Measurements from ENCODE around the gene RPL19. TPM values are rescaled to one million over a fixed set of nuclear protein-coding genes. Genes with fewer than 3 reads are reported as not detected.

RPL19 gene
- total and polyA plus RNA-seq, 12 donors: 907 to 3,029 (median 991) TPM

- Histone ChIP-seq H3K4me3 (no peak overlapping the region), H3K4me1 (peaks cover 9 to 24% (median 17%) of the 10 kb centered on the region in 9 donors), H3K9me3 (no peaks in the 10 kb centered on the region), H3K36me3 (no peaks in the 10 kb centered on the region), H3K27me3 (peaks cover 0 to 25% (median 7%) of the 10 kb centered on the region in 7 donors), H3K27ac (peak overlapping the region in 1 of 10 donors; percentile 50)
- TF ChIP-seq CTCF (IDR thresholded peaks at IDR 0.05): no peak
- intact Hi-C loops (cut with DNase I): no loop called here
- 57 to 61% methylated on average over 16 of the region's 16 CpGs for WGBS, 2 donors
- DNase-seq (peak in 1 of 2 donors; percentile 18), ATAC-seq (peak in 2 of 8 donors; percentile 36 to 47)
Measured at GRCh38 chr17:39212841-39213480, 12.9 kb downstream of the RPL19 start.

- WGBS, 2 donors: 79 to 80% methylated on average over 9 of the region's 9 CpGs
- no peak for ATAC-seq
- H3K27me3 ChIP-seq: peaks cover 0 to 27% (median 7%) of the 10 kb centered on the region in 7 donors
- no peak for TF ChIP-seq CTCF (IDR thresholded peaks at IDR 0.05)
- no peak overlapping the region for H3K4me3 ChIP-seq
- DNase-seq: no peak
- peaks cover 9 to 23% (median 16%) of the 10 kb centered on the region in 9 donors for H3K4me1 ChIP-seq
- H3K9me3 ChIP-seq: no peaks in the 10 kb centered on the region
- no peak overlapping the region for H3K27ac ChIP-seq
- intact Hi-C loops (cut with DNase I): no loop called here
- H3K36me3 ChIP-seq: no peaks in the 10 kb centered on the region
Measured at GRCh38 chr17:39213852-39214251, 13.8 kb downstream of the RPL19 start.

GRCh38 chr17:39217734-39218369, 17.8 kb downstream of the RPL19 start:
- Histone ChIP-seq H3K4me1 (peaks cover 0 to 10% (median 4%) of the 10 kb centered on the region in 9 donors), H3K36me3 (no peaks in the 10 kb centered on the region), H3K9me3 (no peaks in the 10 kb centered on the region), H3K27me3 (peaks cover 0 to 10% (median 0%) of the 10 kb centered on the region in 7 donors), H3K4me3 (no peak overlapping the region), H3K27ac (no peak overlapping the region)
- intact Hi-C loops (cut with DNase I): no loop called here
- WGBS, 2 donors: 27 to 28% methylated on average over 24 of the region's 24 CpGs
- no peak for DNase-seq
- no peak for TF ChIP-seq CTCF (IDR thresholded peaks at IDR 0.05)
- ATAC-seq: no peak

- Histone ChIP-seq H3K36me3 (no peaks in the 10 kb centered on the region), H3K4me3 (no peak overlapping the region), H3K4me1 (peaks cover 0 to 10% (median 4%) of the 10 kb centered on the region in 9 donors), H3K27me3 (peaks cover 0 to 18% (median 0%) of the 10 kb centered on the region in 7 donors), H3K27ac (no peak overlapping the region), H3K9me3 (no peaks in the 10 kb centered on the region)
- DNase-seq (no peak), ATAC-seq (no peak)
- 69 to 74% methylated on average over 8 of the region's 8 CpGs for WGBS, 2 donors
- intact Hi-C loops (cut with DNase I): no loop called here
- TF ChIP-seq CTCF (IDR thresholded peaks at IDR 0.05): no peak
Measured at GRCh38 chr17:39218906-39219305, 18.8 kb downstream of the RPL19 start.
